ENCODE data around the gene ICE1.

DNA sequence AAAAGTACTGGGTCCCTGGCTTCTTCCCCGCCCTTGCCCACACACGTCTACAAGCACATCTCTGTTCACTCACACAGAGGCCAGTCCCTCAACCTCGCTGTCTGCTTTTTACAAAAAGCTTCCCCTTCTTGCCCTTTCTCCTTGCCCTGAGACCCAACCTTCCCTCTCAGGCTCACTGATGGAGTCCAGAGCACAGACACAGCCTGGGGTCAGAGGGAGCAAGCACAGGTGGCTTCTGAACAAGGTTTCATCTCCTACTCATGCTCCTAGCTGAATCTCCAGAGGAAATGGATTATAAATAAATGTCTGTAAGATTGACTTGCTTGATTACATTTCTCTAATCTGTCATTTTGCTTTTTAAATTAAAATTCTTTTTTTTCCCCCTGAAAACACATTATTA, 101.8 kb downstream of the ICE1 start:
- TF ChIP-seq, protein P1, sequence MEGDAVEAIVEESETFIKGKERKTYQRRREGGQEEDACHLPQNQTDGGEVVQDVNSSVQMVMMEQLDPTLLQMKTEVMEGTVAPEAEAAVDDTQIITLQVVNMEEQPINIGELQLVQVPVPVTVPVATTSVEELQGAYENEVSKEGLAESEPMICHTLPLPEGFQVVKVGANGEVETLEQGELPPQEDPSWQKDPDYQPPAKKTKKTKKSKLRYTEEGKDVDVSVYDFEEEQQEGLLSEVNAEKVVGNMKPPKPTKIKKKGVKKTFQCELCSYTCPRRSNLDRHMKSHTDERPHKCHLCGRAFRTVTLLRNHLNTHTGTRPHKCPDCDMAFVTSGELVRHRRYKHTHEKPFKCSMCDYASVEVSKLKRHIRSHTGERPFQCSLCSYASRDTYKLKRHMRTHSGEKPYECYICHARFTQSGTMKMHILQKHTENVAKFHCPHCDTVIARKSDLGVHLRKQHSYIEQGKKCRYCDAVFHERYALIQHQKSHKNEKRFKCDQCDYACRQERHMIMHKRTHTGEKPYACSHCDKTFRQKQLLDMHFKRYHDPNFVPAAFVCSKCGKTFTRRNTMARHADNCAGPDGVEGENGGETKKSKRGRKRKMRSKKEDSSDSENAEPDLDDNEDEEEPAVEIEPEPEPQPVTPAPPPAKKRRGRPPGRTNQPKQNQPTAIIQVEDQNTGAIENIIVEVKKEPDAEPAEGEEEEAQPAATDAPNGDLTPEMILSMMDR (IDR thresholded peaks at IDR 0.05; ENCODE audit: borderline replicate concordance, extremely low read depth, low read length, poor library complexity, severe bottlenecking): no peak
- TF ChIP-seq EZH2 (IDR thresholded peaks at IDR 0.05; ENCODE audit: borderline replicate concordance, low read depth, low read length, severe bottlenecking): no peak
